Prostate gland (tissue), 2 donors: ENCODE results near the gene TBC1D22A. TPM values are rescaled to one million over a fixed set of nuclear protein-coding genes. Genes with fewer than 3 reads are reported as not detected.

Source experiments
- DNase-seq: peaks from one replicate; pipeline ENCODE4 v3.0.0-alpha.2; 2019; ENCODE audit warnings: low spot score
- H3K27ac ChIP-seq, 2 donors: fragments of 200-600 bp; sonication (generic); 2 replicates each; pipeline ENCODE4 v1.5.1; 2017 to 2019
- H3K27me3 ChIP-seq: fragments of 200-600 bp; sonication (generic); replicated peaks from 2 replicates; pipeline ENCODE4 v1.5.1; 2019; ENCODE audit not compliant: insufficient read depth
- H3K36me3 ChIP-seq, 2 donors: fragments of 200-600 bp; sonication (generic); 1 replicate in 1 of 2; 2 replicates in 1 of 2; pipeline versions ENCODE4 v1.5.1 to v1.8.1; 2017 to 2019
- H3K4me1 ChIP-seq: fragments of 200-600 bp; sonication (generic); replicated peaks from 2 replicates; pipeline ENCODE4 v1.5.1; 2019
- H3K4me3 ChIP-seq, 2 donors: fragments of 200-600 bp; sonication (generic); 2 replicates each; pipeline ENCODE4 v1.5.1; 2017 to 2019
- H3K9me3 ChIP-seq: fragments of 200-600 bp; sonication (generic); 2 replicates; pipeline ENCODE4 v1.5.1; 2017
- POLR2A ChIP-seq: fragments of 450-650 bp; IDR thresholded peaks from one replicate; pipeline ENCODE4 v1.6.1; 2016; ENCODE audit warnings: antibody characterized with exemption, mild to moderate bottlenecking
- POLR2AphosphoS5 ChIP-seq: sonication (generic); formaldehyde crosslinking; IDR thresholded peaks from one replicate; pipeline ENCODE4 v1.6.1; 2017; ENCODE audit warnings: antibody characterized with exemption
- WGBS: methylation state at CpG from one replicate; pipeline ENCODE4 v1.1.5; 2018; 5-methylcytosine and 5-hydroxymethylcytosine counted together
- intact Hi-C: fragments of 100-400 bp; cut with DNase I; formaldehyde crosslinking; loops from one replicate; pipeline ENCODE4 v1.14.2; 2022
- total RNA-seq, 2 donors: library from RNA; depleted of rRNA; stranded (reverse); fragments of >200 nt; gene quantifications; one replicate each; pipeline ENCODE4 v1.1.0, GENCODE V29; 2016
- TF ChIP-seq, protein P1 (sequence below), 4 experiments: fragments of 200-600 bp in 2 of 4; fragments of 450-650 bp in 2 of 4; sonication (generic) in 2 of 4; IDR thresholded peaks; 1 replicate in 3 of 4; 2 replicates in 1 of 4; pipeline ENCODE4 v1.5.1; 2016 to 2019; ENCODE audit warnings: antibody characterized with exemption in 4 of 4, mild to moderate bottlenecking in 2 of 4, moderate library complexity in 2 of 4

The TBC1D22A gene
- total RNA-seq, 2 donors from 2014 or later = 16.0 to 30.7 TPM

DNA sequence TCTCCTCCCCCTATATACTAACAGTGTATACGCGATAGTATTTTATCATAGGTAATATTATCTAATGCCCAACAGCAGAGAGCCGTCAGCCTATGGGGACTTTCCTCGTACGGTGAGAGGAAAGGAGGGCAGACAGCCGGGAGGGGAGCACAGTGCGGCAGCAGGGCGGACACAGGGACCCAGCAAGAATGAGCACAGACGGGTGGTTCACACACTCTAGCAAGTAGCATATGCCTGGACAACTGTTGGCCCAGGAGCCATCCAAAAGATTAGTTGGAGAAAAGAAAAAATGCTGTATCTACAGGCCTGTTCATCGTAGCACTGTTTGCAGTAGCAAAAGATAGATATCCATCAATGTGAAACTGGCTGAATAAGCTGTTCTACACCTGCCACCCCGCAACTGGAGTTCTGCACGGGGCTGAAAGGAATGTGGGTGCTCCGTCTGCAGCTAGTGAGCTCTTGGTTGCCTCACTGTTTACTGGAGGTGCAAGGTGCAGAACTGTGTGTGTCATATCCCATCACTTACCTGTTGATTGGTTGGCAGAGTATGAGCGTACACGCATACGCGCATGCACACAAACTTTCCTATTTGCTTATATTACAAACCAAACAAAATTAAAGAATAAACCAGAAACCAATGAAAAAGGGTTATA lies 324.3 kb downstream of the TBC1D22A start:
- WGBS = 89% methylated on average over 17 of the region's 17 CpGs
- H3K27ac ChIP-seq = no peak overlapping the region
- intact Hi-C loops = no loop called here

DNA sequence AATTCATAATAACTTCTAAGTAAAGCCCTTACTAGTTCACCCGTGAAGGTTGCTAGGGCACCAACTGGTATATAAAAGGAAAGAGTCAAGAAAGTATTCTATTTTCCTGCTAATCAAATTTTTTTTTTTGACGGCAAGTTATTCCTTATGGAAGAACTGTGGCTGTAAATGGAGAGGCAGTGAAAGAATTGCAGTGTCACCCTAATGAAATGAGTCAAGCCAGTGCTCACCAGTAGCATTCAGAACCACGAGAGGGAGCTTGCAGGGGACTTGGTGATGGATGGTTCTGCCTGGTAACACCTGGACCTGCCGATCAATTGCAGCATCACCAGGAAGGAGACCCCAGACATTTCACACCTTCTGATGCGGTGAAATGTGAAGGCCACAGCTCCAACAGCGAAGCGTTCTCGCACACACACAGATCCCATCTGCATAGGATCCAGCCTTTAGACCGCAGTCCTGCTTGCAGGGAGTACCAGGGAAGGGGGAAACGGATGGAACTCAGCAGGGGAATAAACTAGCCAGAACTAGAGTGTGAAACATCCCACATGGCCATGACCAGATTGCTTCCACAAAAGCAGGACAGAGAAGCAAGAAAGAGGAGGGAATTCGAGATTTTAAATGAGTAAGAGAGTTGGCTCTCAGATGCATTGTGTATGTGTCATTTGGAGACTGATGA lies 326.2 kb downstream of the TBC1D22A start:
- no peak for DNase-seq
- H3K27ac ChIP-seq = no peak overlapping the region
- no peaks in the 10 kb centered on the region for H3K4me1 ChIP-seq
- WGBS = 79% methylated on average over 11 of the region's 11 CpGs
- H3K4me3 ChIP-seq = no peak overlapping the region
- no peaks in the 10 kb centered on the region for H3K27me3 ChIP-seq
- intact Hi-C loops = no loop called here
- H3K36me3 ChIP-seq = no peaks in the 10 kb centered on the region
- no peak for TF ChIP-seq POLR2A
- TF ChIP-seq, protein P1, sequence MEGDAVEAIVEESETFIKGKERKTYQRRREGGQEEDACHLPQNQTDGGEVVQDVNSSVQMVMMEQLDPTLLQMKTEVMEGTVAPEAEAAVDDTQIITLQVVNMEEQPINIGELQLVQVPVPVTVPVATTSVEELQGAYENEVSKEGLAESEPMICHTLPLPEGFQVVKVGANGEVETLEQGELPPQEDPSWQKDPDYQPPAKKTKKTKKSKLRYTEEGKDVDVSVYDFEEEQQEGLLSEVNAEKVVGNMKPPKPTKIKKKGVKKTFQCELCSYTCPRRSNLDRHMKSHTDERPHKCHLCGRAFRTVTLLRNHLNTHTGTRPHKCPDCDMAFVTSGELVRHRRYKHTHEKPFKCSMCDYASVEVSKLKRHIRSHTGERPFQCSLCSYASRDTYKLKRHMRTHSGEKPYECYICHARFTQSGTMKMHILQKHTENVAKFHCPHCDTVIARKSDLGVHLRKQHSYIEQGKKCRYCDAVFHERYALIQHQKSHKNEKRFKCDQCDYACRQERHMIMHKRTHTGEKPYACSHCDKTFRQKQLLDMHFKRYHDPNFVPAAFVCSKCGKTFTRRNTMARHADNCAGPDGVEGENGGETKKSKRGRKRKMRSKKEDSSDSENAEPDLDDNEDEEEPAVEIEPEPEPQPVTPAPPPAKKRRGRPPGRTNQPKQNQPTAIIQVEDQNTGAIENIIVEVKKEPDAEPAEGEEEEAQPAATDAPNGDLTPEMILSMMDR (IDR thresholded peaks at IDR 0.05) = no peak
- no peak for TF ChIP-seq POLR2AphosphoS5
- no peaks in the 10 kb centered on the region for H3K9me3 ChIP-seq

More for the DNA sequence above, 324.3 kb downstream of the TBC1D22A start:
- Histone ChIP-seq H3K9me3 (no peaks in the 10 kb centered on the region), H3K4me3 (no peak overlapping the region), H3K27me3 (no peaks in the 10 kb centered on the region), H3K36me3 (no peaks in the 10 kb centered on the region), H3K4me1 (no peaks in the 10 kb centered on the region)
- DNase-seq = no peak
- TF ChIP-seq, protein P1 (IDR thresholded peaks at IDR 0.05) = no peak
- TF ChIP-seq POLR2A (no peak), POLR2AphosphoS5 (no peak)

DNA sequence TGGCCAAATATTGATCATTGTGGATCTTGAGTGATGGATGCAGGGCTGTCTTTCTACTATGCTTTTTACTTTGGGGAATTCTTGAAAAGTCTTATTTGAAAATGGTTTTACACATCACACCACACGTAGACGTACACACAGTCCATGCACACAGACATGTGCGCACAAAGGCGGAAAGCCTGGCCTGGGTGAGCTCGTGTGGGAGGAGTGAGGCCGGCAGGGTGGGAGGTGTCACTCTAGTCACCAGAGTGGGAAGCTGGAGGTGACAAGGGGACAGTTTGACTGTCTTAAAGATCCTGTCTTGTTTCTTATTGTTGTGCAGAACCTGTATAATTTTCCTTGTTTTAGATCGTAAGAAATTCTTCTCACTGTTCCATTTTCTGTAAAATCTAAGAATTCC lies 326.9 kb downstream of the TBC1D22A start:
- intact Hi-C loops = no loop called here
- no peak for DNase-seq
- Histone ChIP-seq H3K4me1 (no peaks in the 10 kb centered on the region), H3K27me3 (no peaks in the 10 kb centered on the region), H3K4me3 (no peak overlapping the region), H3K9me3 (no peaks in the 10 kb centered on the region), H3K27ac (no peak overlapping the region), H3K36me3 (no peaks in the 10 kb centered on the region)
- 86% methylated on average over 7 of the region's 7 CpGs for WGBS
- TF ChIP-seq, protein P1 (IDR thresholded peaks at IDR 0.05) = no peak
- no peak for TF ChIP-seq POLR2A
- no peak for TF ChIP-seq POLR2AphosphoS5

DNA sequence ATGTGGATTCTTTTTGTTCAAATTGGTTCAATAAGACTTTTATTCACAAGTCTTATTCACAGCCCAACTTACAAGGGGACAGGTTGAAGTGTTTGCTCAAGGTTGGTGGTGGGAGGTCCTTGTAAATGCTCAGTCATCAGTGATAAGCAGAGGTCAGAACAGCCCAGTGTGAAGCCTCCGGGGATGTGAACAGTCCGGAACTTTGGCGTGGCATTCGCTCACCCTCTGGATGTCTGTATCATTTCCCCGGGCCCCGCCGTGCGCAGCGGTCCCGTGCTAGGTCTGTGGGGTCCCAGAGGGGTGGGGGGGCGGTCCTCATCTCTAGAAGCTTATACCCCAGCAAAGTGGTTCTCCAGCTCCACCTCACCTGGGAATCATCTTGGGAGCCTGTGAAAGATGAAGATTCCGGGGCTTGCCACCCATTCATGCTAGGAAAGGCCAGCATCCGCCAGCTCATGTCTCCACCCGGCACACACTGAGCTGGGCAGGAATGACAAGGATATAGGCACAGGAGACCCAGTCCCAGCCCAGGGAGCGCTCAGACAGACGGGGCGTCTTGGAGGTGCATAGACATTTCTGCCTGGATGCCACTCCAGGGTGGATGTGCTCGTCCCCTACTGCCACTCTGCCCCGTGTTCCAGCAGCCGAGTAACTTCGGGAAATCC lies 327.5 kb downstream of the TBC1D22A start:
- intact Hi-C loops = no loop called here
- no peaks in the 10 kb centered on the region for H3K27me3 ChIP-seq
- DNase-seq = no peak
- TF ChIP-seq POLR2A (no peak), POLR2AphosphoS5 (no peak)
- TF ChIP-seq, protein P1 (IDR thresholded peaks at IDR 0.05) = no peak
- WGBS = 68% methylated on average over 21 of the region's 21 CpGs
- no peaks in the 10 kb centered on the region for H3K4me1 ChIP-seq
- peak overlapping the region; percentile 20 to 27 for H3K4me3 ChIP-seq
- H3K9me3 ChIP-seq = no peaks in the 10 kb centered on the region
- H3K36me3 ChIP-seq = no peaks in the 10 kb centered on the region
- H3K27ac ChIP-seq = no peak overlapping the region
